OCI-LY7 (cell line): ENCODE results near the gene RBMS2. TPM values are rescaled to one million over a fixed set of nuclear protein-coding genes. Genes with fewer than 3 reads are reported as not detected.

ENCODE experiments used
- BruUV-seq: library from RNA; stranded (reverse); fragments of 400-500 nt; replicated peaks from 2 replicates; lab custom pipeline; 2021; lab: Mats Ljungman, UMichigan
- CTCF ChIA-PET: fragments of 300-600 bp; sonication (Branson Sonifier 250); formaldehyde crosslinking; loops from one replicate; lab custom pipeline; 2022; ENCODE audit warnings: antibody characterized with exemption; ENCODE audit not compliant: unreplicated experiment; lab: Charles Lee
- POLR2A ChIA-PET: fragments of 300-600 bp; sonication (Branson Sonifier 250); formaldehyde crosslinking; loops from one replicate; lab custom pipeline; 2022; ENCODE audit warnings: antibody characterized with exemption; lab: Charles Lee
- DNase-seq: peaks from one replicate; pipeline ENCODE4 v3.0.0-alpha.2; 2015; ENCODE audit warnings: low spot score
- H2AFZ ChIP-seq: fragments of 200-600 bp; sonication (generic), shearing (Covaris generic); 2 replicates; pipeline ENCODE4 v1.6.1; 2014; ENCODE audit warnings: mild to moderate bottlenecking, antibody characterized with exemption, low read length, moderate library complexity
- H3K27ac ChIP-seq: fragments of 200-600 bp; sonication (generic); 2 replicates; pipeline ENCODE4 v1.5.1; 2014; ENCODE audit warnings: mixed run types, low read depth, mild to moderate bottlenecking, moderate library complexity, low read length, inconsistent platforms; ENCODE audit not compliant: poor library complexity, severe bottlenecking
- H3K36me3 ChIP-seq: fragments of 200-600 bp; sonication (generic); 2 replicates; pipeline ENCODE4 v1.6.1; 2014; ENCODE audit warnings: mild to moderate bottlenecking, antibody characterized with exemption, low read length, moderate library complexity, mixed read lengths; ENCODE audit not compliant: insufficient read depth
- H3K4me1 ChIP-seq: fragments of 200-600 bp; sonication (generic); 2 replicates; pipeline ENCODE4 v1.5.1; 2014; ENCODE audit warnings: mild to moderate bottlenecking, low read length; ENCODE audit not compliant: insufficient read depth, poor library complexity, severe bottlenecking
- H3K4me2 ChIP-seq: fragments of 200-600 bp; sonication (generic); 2 replicates; pipeline ENCODE4 v1.6.1; 2014; ENCODE audit warnings: mild to moderate bottlenecking, low read length
- H3K4me3 ChIP-seq: fragments of 200-600 bp; sonication (generic); 2 replicates; pipeline ENCODE4 v1.5.1; 2014; ENCODE audit warnings: mild to moderate bottlenecking, low read depth, low read length; ENCODE audit not compliant: poor library complexity, severe bottlenecking
- H3K79me2 ChIP-seq: fragments of 200-600 bp; sonication (generic); 2 replicates; pipeline ENCODE4 v1.6.1; 2016; ENCODE audit warnings: low read depth, mild to moderate bottlenecking, low read length, moderate library complexity, mixed read lengths; ENCODE audit not compliant: insufficient read depth
- H3K9me2 ChIP-seq: fragments of 200-600 bp; sonication (generic); 2 replicates; pipeline ENCODE4 v1.6.1; 2016; ENCODE audit warnings: mild to moderate bottlenecking, low read length, mixed read lengths; ENCODE audit not compliant: insufficient read depth
- H3K9me3 ChIP-seq: fragments of 200-600 bp; sonication (generic); 2 replicates; pipeline ENCODE4 v1.6.1; 2014; ENCODE audit warnings: mild to moderate bottlenecking, mixed run types, low read length, mixed read lengths
- H4K20me1 ChIP-seq: fragments of 200-600 bp; sonication (generic); 2 replicates; pipeline ENCODE4 v1.6.1; 2014; ENCODE audit warnings: mild to moderate bottlenecking, antibody characterized with exemption, low read length, moderate library complexity, mixed read lengths; ENCODE audit not compliant: insufficient read depth
- EZH2phosphoT487 ChIP-seq: fragments of 200-600 bp; sonication (generic); IDR thresholded peaks from 2 replicates; pipeline ENCODE4 v1.6.1; 2018; ENCODE audit warnings: low read depth, borderline replicate concordance, mild to moderate bottlenecking, mixed run types, antibody characterized with exemption, low read length, moderate library complexity, mixed read lengths
- intact Hi-C: fragments of 100-400 bp; cut with micrococcal nuclease; formaldehyde crosslinking; loops from one replicate; pipeline ENCODE4 v1.10.0; 2022; ENCODE audit not compliant: unreplicated experiment
- total RNA-seq, 2 experiments: library from RNA; depleted of rRNA in 1 of 2; stranded (reverse); fragments of >200 nt in 1 of 2; shearing (Covaris generic) in 1 of 2; gene quantifications; 2 replicates each; pipeline ENCODE4 v1.2.3, GENCODE V29; 2014 to 2022
- TF ChIP-seq, protein P1 (sequence below): fragments of 200-600 bp; sonication (generic); conservative IDR thresholded peaks from 2 replicates; pipeline ENCODE4 v1.5.1; 2014; ENCODE audit warnings: mild to moderate bottlenecking, antibody characterized with exemption, low read length, moderate library complexity, mixed read lengths

The RBMS2 gene
- total RNA-seq, 2 experiments from 2014 or later = 0.27 to 0.32 TPM

DNA sequence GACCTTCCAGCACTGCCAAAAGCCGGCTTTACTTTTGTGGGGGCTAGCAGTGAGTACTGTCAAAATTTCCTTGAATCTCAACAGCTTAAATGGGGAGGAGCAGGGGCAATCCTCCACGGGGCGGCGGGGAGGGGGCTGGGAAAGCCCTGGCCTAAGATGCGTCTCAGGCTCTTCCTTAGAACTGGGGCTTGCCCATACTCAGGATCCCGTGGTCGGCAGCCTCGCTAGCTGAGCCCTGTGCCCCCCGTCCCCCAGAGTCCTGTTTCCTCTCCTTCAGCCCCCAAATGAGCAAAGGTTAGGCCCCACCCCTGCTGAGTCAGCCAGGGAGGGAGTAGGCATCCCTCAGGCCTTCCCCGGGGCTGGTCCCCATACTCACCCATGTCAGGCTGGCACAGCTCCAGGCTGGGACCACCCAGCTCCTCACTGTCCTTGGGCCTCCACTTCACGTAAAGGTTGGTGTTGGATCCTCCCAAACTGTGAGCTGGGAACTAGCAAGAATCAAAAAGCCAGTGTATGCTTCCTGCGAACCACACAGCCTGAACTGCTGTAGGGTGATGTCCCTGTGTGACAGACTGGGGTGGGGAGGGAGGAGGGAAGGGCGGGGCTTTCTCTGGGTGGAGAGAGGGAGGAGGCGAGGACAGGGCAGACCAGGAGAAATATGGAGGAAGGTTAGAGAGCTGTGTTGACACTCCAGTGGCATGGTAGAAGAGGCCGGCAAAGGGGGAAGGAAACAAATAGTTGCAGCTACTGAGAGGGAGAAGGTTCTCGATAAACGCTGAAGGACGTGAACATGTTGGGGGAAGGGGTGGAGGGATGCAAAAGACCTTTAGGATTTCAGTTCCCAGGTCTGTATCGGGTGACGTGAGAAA, 114.4 kb downstream of the RBMS2 start:
- peak overlapping the region; percentile 98 for H3K4me2 ChIP-seq
- H3K4me1 ChIP-seq = peaks cover 60% of the 10 kb centered on the region
- H3K4me3 ChIP-seq = peak overlapping the region; percentile 76
- CTCF ChIA-PET = interaction anchor here (0.6 to 1.7 kb wide), 18 partner anchors 8 to 668 kb away, joined by 3 to 22 read pairs (median 4); partner anchors contain the start of gene ATP5F1B
- BruUV-seq = no TSS peak
- DNase-seq = peak; percentile 83
- H3K9me2 ChIP-seq = no peaks in the 10 kb centered on the region
- peak overlapping the region; percentile 92 for H3K27ac ChIP-seq
- intact Hi-C loops = loop anchor here (1.0 to 10.0 kb wide), 5 partner anchors 35 to 521 kb away; partner anchors contain the start of genes PRIM1, RPL41 and ZC3H10
- POLR2A ChIA-PET = interaction anchor here (0.5 to 2.6 kb wide), 17 partner anchors 8 to 500 kb away, joined by 3 to 26 read pairs (median 4); partner anchors contain the start of genes ATP5F1B, NEMP1 and PTGES3
- H3K79me2 ChIP-seq = peaks cover 49% of the 10 kb centered on the region; the same call in 1 of the 2 replicates
- peaks cover 41% of the 10 kb centered on the region for H3K36me3 ChIP-seq
- H4K20me1 ChIP-seq = no peaks in the 10 kb centered on the region
- H3K9me3 ChIP-seq = no peaks in the 10 kb centered on the region
- H2AFZ ChIP-seq = peak overlapping the region; percentile 19; the same call in 1 of the 2 replicates
- TF ChIP-seq EZH2phosphoT487 = no peak
- TF ChIP-seq, protein P1, sequence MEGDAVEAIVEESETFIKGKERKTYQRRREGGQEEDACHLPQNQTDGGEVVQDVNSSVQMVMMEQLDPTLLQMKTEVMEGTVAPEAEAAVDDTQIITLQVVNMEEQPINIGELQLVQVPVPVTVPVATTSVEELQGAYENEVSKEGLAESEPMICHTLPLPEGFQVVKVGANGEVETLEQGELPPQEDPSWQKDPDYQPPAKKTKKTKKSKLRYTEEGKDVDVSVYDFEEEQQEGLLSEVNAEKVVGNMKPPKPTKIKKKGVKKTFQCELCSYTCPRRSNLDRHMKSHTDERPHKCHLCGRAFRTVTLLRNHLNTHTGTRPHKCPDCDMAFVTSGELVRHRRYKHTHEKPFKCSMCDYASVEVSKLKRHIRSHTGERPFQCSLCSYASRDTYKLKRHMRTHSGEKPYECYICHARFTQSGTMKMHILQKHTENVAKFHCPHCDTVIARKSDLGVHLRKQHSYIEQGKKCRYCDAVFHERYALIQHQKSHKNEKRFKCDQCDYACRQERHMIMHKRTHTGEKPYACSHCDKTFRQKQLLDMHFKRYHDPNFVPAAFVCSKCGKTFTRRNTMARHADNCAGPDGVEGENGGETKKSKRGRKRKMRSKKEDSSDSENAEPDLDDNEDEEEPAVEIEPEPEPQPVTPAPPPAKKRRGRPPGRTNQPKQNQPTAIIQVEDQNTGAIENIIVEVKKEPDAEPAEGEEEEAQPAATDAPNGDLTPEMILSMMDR = no peak

DNA sequence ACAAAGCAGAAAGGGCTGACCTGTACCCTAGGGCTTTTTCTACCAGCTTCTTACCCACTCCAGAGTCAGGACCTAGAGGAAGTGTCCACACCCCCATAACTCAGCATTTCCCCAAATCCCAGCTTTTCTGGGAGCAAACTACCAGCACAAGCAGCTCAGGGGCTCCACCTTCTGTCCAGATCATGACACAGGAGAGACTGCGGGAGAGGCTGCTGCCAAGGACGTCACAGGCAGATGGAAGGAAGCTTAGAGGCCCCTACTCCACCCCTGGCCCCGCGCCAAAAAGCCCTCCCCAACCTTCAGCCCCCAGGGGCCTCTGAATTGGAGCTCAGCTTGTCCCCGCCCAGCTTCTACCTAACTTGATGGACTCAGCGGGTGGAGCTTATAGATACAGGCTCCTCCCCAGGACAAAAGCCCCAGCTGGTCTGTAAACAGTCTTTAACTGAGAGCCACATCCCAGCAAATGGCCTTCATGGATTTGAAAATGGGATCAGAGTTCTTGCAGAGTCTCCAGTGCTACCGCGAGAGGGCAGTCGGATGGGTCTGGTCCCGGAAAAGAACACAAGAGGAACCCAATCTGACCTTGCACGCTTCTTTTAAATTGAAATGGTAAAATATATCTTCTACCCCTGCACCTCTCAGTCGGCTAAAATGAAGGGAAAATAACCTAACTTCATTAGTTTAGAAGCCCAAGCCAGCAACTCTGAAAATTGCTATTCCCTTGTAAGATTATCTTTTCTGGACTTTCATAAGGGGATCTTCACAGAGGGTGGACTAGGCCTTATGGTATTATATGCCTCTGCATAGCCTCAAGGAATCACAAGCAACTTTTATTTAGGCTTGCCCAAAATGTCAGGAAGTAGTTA, 115.3 kb downstream of the RBMS2 start:
- Histone ChIP-seq H3K36me3 (peaks cover 49% of the 10 kb centered on the region), H3K9me3 (no peaks in the 10 kb centered on the region), H4K20me1 (no peaks in the 10 kb centered on the region), H3K9me2 (no peaks in the 10 kb centered on the region), H3K4me2 (peak overlapping the region; percentile 98), H2AFZ (no peak overlapping the region; the same call in 1 of the 2 replicates), H3K4me1 (peaks cover 53% of the 10 kb centered on the region), H3K27ac (peak overlapping the region; percentile 92), H3K4me3 (peak overlapping the region; percentile 76), H3K79me2 (peaks cover 50% of the 10 kb centered on the region; the same call in 1 of the 2 replicates)
- POLR2A ChIA-PET = interaction anchor here (0.5 to 2.6 kb wide), 18 partner anchors 9 to 501 kb away, joined by 3 to 26 read pairs (median 5); partner anchors contain the start of genes ATP5F1B, NEMP1, PTGES3 and RBMS2
- TF ChIP-seq EZH2phosphoT487 = no peak
- TF ChIP-seq, protein P1 = peak; percentile 93
- intact Hi-C loops = loop anchor here (1.0 to 10.0 kb wide), 4 partner anchors 36 to 522 kb away; partner anchors contain the start of genes PRIM1, RPL41 and ZC3H10
- peak; percentile 99 for DNase-seq
- no TSS peak for BruUV-seq
- CTCF ChIA-PET = interaction anchor here (0.6 to 1.7 kb wide), 19 partner anchors 9 to 703 kb away, joined by 3 to 22 read pairs (median 4); partner anchors contain the start of genes ATP5F1B and RBMS2
